WTC11 (cell line): ENCODE data around the gene MR1.

Experiments used
- ATF2 ChIP-seq: sonication (generic); formaldehyde crosslinking; IDR thresholded peaks from 2 replicates; pipeline ENCODE4 v1.8.1; 2022; ENCODE audit warnings: low read depth, missing genetic modification reagents, borderline replicate concordance
- GTF2I ChIP-seq: fragments of 250-450 bp; sonication (Bioruptor Pico); conservative IDR thresholded peaks from 2 replicates; pipeline ENCODE4 v1.4.0; 2021; ENCODE audit warnings: mild to moderate bottlenecking
- ZNF532 ChIP-seq: fragments of 250-450 bp; sonication (Bioruptor Pico); IDR thresholded peaks from 2 replicates; pipeline ENCODE4 v1.9.0; 2021; ENCODE audit warnings: mild to moderate bottlenecking, borderline replicate concordance

- TF ChIP-seq ATF2 (CRISPR knock-in tag) (no peak), GTF2I (CRISPR knock-in tag) (no peak), ZNF532 (no peak)
Observed at GRCh38 chr1:181101581-181102226, 67.9 kb downstream of the MR1 start.
